OCI-LY3 (cell line): Measurements from ENCODE around the gene LASP1NB.

ENCODE experiments used
- CTCF ChIP-seq: fragments of 200-600, 300-600 bp; sonication (generic); IDR thresholded peaks from 2 replicates; pipeline ENCODE4 v1.5.1; 2014; ENCODE audit warnings: antibody characterized with exemption, low read length, low read depth
- EZH2phosphoT487 ChIP-seq: fragments of 200-600 bp; shearing (Covaris generic); IDR thresholded peaks from 2 replicates; pipeline ENCODE4 v1.6.1; 2018; ENCODE audit warnings: antibody characterized with exemption, mixed run types, low read depth

- TF ChIP-seq CTCF = no peak
- no peak for TF ChIP-seq EZH2phosphoT487
These were observed 40.2 kb upstream of the LASP1NB start for GRCh38 chr17:38885044-38885727.
